ENCODE results near the gene CACNA2D1.

GRCh38 chr7:82049442-82049841, 394.1 kb downstream of the CACNA2D1 start:
- no peak for TF ChIP-seq CTCF (IDR thresholded peaks at IDR 0.05)
- no peak for TF ChIP-seq POLR2A (IDR thresholded peaks at IDR 0.05)
